NCI-H510A treated with DMSO at 0.1 percent for 48 hours (cell line): ENCODE results near the gene MAP3K21.

Experiments
- DNase-seq: peaks from one replicate; lab custom pipeline; 2025; lab: John Stamatoyannopoulos, UW

MAP3K21 gene

DNA sequence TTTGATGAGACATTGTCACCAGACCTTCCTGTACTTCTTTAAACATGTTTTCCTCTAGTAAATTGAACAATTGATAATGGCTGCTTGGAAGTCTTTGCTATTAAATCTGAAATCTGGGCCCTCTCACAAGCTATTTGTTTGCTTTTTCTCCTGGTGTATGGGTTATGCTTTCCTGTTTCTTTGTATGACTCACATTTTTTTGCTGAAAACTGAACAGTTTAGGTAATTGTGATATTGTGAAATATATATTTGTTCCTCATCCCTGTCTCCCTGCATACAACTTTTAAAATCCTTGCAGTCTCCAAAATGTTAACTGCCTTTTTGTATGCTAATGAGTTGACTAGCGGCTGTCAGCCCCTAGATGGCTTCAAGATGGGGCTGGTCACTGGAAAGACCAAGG is 61.6 kb downstream of the MAP3K21 start:
- DNase-seq: no peak

DNA sequence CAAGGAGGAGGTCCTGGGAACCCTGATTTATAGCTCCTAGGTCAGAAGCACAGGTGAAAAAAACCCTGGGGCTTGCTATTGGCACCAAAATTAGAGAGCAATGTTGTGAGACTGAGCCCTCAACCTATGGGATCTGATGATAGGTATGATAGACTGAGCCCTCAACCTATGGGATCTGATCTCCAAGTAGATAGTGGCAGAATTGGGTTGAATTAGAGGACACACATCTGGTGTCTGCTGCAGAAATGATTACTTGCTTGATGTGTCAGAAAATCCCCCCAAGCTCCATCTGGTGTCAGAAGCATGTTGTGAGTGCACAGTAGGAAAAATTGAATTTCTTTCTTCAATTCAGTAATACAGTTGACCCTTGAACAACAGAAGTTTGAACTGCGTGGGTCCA is 62.4 kb downstream of the MAP3K21 start:
- DNase-seq: no peak

DNA sequence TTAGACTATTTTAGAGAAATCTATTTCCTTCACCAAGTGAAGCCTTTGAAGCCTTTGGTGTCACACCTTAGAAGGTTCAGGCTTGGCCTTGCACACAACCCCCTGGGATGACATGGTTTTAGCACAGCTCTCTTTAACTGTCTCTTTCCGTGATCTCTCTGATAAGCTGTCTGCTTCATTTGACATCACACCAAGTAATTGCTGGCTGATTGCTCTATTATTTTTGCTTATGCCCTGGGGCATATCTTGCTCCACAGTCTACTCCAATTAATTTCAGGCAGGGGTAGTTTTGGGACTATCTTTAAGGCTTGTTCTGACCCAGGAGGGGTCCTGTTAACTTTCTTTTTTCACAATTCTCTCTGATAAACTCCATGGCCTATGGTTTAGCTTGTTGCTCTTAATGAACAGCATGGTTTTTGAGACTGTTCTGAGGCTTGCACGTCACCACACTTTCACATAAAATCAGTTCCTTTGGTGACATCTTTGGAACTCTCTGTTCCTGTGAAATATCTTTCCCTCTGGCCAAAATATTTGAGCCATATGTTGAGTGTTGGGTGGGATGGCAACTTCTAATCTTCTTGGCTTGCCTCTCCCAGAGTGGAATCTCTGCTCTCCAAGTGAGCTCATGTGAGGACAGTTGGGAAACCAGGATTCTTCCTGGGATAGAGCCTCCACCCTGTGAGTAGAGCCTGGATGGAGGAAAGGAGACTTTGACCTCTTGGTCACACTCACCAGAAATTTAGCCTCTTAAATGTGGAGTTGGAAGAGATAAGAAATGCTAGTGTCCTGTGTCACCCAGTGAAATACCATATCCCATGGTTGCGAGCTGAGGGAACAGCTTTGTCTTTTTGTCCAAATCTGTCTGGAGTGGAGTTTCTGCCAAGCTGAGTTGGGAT is 63.6 kb downstream of the MAP3K21 start:
- DNase-seq: no peak

DNA sequence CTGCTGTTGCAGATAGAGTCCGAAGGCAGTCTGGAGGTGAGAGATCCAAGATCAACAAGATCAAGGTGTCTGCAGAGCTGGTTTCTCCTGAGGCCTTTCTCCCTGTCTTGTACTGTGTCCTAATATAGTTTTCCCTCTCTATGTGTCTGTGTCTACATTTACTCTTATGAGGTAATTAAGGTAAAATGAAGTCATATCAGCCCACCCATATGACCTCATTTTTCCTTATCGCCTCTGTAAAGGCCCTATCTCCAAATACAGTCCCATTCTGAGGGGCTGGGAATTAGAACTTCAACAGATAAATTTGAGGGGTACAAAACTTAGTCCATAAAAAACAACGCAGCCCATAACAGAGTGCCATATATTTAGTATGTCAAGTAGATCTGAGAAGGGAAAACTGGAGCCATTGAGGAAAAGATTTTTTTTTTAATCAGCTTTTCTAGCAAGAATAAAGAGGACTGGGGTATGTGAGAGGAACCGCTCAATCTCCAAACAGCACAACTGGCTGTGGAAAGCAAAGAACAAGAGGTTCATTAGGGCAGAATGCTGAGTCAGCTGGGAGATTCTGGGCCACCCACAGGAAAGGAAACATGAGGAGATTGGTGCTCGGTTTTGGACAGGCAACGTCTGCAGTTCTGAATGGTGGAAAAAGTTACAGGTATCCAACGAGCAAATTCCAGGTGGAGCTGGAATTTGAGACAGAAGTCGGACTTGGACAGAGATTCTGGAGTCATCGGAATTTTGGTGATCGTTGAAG is 65.7 kb downstream of the MAP3K21 start:
- no peak for DNase-seq

DNA sequence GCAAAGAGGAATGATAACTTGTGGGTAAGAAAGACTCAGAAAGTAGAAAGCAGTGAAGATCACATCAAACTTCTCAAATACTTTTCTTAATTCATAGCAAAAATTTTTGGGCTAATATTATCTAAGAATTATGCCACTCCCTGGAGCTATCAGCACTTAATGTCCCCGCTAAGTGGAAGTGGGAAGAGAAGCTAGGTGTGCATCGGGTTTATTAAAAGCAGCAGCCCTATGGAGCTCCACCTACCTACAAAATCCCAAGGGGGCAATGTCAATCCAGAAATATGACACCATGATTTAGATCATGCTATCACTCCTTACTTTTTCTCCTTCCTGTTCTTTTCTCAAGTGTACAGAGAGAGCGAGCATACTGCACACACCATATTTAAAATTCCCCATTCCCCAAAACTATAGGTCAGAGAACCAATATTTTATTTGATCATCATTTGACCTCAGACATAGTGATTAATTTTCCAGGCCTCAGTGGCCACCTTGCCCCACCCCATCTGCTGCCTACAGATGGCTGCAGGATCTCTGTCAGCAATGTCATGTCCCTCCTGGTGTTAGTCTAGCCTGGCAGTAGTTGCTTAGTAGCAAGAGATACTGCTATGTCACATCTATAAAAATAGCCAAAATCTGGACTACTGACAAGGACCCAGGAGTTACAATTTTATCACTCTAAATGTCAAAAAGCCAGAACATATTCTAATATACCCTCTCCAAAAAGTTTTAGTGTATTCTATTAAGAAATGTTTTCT is 66.6 kb downstream of the MAP3K21 start:
- DNase-seq: peak; percentile 11

DNA sequence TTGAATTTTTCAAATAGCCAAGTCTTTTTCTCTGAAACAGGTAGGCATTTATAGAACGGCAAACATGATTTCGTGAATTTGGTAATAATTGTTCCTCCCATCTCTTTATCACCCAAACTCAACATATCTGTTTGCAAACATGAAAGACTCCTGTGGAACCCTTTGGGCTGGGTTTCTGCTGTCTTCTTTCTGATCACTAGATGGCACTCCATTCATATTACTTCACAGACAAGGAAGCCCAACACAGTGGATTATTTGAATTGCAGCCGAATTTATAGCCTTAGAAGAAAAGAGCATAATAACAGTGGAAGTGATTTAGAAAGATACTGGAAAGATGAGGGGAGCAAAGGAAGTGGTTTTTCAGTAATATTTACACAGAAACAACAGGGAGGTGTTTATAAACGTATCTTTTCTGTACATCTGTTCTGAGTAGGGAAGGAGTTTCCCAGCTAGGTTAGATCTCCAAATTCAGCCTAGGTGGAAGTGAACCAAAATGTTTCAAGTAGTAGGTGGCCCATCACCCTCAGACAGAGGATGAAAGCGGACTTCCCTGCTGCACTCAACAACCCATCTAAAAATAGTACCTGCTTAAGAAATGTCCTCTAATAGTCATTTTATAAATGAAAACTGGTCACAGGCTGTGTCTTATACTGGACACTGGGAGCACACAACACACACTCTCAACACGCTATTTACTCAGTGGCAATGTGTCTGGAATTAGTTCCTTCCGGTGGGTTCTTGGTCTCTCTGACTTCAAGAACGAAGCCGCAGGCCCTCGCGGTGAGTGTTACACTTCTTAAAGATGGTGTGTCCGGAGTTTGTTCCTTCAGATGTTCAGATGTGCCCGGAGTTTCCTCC is 67.6 kb downstream of the MAP3K21 start:
- peak; percentile 87 for DNase-seq

DNA sequence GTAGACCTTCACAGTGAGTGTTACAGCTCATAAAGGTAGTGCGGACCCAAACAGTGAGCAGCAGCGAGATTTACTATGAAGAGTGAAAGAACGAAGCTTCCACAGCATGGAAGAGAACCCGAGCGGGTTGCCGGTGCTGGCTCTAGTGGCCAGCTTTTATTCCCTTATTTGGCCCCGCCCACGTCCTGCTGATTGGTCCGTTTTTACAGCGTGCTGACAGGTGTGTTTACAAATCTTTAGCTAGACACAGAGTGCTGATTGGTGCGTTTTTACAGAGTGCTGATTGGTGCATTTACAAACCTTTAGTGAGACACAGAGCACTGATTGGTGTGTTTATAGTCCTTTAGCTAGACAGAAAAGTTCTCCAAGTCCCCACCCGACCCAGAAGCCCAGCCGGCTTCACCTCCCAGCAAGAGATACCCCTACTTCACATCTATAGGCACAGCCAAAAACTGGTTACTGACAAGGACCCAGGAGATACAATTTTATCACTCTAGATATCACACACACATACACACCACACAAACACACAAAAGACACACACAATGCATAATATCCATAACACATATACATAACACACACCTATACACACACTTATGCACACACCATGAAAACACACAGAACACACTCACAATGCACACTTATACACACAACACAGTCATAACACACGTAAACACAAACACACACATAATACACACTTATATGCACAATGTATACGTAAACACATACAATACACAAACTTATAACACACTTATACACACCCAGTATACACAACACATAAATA is 68.5 kb downstream of the MAP3K21 start:
- DNase-seq: no peak

DNA sequence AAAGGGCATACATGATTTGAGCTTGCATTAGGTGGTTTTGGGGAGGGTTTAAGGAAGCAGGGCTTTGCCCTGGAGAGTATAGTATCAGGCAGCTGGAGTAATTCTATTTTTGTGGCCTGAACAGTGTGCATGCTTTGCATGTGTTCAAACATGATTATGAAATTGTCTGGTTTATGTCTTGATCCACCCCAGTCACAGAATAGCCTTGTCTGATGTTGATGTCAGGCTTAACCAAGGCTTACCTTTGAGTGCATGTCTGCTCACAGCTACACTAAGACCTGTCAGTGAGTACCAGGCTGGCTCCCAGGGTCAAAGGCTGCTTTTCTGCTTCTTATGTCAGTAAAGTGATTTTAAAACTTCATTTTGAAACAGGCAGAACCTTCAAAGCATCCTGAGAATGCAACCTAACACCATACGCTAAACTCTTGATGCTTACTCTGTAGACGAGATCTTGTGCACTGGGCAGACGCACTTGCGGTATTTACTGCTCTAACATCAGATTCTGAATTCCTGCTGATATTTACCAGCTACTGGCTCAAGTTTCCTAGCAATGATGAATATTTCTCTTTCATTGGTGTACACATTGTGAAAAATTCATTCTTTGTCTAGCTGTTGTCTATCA is 78.9 kb downstream of the MAP3K21 start:
- no peak for DNase-seq

DNA sequence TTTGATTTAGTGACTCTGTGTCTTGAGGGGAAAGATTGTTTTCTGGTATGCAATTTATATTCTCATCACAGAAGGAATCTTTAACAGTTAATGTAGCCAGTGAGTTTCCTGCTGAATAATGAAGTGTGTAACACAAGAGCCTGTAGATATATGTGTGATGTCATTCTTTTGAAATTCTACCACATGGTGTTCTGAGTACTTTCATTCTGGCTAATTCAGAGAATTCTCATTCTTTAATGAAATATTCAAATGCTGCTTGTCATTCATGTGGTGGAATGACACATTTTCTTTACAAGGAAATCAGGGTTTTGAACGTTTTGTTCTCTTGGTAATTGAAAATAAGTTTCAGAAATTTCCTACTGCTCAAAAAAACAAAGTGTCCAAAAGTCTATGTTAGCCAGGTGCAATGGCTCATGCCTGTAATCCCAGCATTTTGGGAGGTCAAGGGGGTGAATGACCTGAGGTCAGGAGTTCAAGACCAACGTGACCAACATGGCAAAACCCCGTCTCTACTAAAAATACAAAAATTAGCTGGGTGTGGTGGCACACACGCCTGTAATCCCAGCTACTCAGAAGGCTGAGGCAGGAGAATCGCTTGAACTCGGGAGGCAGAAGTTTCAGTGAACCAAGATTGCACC is 79.6 kb downstream of the MAP3K21 start:
- no peak for DNase-seq

DNA sequence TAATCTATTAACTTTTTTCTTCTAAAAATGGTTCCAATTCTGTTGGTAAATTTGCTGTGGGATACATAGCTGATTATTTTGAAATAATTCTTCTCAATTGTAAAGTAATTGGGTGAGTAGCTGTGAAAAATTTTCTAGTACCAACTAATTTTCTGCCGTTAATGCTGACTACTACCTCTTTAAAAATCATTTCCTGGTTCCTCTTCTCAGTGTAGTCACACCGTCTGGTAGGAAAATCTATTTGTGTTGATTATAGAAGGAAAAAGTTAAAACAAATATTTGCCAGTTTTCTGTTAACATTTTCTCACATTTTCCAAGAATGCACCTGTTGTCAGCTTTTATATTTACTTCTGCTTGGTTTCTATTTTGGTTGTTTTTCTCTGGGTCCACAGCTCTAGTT is 82.0 kb downstream of the MAP3K21 start:
- no peak for DNase-seq

DNA sequence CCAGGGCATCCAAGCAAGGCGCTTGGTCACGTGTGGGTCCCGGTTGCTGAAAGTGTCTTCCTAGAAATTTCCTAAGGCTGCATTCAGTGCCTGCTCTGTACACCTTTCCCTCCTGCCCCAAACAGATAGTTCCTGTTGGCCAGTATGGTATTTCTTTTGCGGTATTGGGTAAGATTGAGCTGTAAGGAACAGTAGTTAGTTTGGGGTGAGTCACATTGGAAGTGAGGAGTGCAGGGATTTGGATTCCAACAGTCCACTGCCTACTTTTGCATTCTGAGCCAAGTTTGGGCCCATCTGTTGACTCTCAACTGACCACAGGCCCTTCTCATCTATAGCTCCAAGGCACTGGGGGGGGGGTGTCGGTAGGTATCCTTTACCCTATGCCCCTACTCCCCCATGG is 83.4 kb downstream of the MAP3K21 start:
- no peak for DNase-seq

DNA sequence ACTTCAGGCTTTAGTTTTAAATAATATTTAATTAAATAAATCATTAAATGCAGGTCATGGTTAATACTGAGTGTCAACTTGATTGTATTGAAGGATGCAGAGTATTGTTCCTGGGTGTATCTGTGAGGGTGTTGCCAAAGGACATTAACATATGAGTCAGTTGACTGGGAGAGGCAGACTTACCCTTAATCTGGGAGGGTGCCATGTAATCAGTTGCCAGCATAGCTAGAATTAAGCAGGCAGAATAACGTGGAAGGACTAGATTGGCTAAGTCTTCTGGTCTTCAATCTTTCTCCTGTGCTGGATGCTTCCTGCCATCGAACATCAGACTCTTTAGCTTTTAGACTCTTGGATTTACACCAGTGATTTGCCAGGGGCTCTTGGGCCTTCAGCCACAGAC is 85.3 kb downstream of the MAP3K21 start:
- no peak for DNase-seq

DNA sequence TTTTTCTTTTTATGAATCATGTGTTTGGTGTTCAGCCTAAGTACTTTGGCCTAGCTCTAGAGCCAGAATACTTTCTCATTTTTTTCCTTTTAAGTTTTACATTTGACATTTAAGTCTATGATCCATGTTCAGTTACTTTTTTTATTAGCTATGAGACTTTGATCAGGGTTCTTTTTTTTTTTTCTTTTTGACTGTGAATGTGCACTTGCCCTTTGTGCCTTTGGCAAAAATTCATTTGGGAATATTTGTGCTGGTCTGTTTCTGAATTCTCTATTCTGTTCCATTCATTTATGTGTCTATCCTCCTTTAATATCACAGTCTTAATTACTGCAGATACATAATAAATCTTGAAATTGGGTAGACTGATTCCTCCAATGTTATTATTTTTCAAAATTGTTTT is 93.8 kb downstream of the MAP3K21 start:
- DNase-seq: no peak

DNA sequence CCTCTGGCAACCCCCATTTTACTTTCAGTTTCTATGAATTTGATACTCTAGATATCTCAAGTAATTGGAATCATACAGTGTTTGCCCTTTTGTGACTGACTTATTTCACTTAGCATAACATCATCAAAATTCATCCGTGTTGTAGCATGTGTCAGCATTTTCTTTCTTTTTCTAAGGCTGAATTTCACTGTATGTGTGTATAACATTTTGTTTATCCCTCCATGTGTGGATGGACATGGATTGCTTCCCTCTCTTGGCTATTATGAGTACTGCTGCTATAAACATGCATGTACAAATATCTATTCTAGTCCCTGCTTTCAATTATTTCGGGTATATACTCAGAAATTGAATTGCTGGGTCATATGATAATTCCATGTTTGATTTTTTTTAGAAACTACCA is 97.3 kb downstream of the MAP3K21 start:
- no peak for DNase-seq

DNA sequence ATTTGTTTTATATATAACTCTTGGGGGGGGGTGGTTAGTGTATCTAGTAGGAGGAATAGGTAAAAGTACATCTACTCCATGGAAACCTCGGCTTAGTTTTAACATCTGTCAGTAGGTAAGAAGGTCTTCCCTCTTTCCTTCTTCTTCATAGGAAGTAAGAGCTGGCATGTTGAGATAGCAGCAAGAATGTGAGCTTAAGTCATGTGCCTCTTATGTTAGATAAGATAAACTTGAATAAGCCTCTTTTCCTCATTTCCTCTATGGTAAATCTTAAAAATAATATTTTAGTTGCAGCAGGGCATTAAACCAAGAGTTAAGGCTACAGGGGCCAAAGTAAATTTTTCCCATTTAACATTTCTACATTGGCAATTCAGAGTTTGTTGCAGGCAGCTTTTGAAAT is 100.4 kb downstream of the MAP3K21 start:
- DNase-seq: no peak

DNA sequence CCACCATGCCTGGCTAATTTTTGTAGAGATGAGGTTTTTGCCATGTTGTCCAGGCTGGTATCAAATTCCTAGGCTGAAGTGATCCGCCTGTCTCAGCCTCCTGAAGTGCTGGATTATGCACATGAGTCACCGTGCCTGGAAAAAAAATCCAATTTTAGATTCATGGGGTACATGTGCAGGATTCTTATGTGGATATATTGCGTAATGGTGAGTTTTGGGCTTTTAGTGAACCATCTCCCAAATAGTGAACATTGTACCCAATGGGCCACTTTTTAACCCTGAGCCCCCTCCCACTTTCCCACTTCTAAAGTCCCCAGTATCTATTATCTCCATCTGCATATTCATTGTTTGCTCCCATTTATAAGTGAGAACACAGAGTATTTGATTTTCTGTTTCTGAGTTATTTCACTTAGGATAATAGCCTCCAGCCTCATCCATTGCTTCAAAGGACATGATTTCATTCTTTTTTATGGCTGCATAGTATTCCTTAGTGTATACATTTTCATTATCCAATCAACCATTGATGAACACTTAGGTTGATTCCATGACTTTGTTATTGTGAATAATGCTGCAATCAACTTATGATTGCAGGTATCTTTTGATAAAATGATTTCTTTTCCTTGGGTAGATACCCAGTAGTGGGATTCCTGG is 104.4 kb downstream of the MAP3K21 start:
- DNase-seq: no peak

DNA sequence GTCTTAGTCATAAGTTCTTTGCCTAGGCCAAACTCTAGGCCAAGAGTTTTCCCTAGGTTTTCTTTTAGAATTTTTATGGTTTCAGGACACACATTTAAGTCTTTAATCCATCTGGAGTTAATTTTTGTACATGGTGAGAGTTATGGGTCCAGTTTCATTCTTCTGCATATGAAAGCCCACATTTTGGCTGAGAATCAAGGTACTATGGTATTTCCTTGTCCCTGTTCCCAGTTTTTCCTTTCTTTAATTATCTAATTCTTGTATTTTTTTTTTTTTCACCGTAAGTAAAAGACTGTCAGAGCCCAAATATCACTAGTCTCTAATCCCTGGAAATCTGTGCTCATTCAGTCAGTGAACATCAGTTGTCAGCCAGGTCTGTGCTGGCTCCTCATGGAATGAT is 105.4 kb downstream of the MAP3K21 start:
- no peak for DNase-seq

DNA sequence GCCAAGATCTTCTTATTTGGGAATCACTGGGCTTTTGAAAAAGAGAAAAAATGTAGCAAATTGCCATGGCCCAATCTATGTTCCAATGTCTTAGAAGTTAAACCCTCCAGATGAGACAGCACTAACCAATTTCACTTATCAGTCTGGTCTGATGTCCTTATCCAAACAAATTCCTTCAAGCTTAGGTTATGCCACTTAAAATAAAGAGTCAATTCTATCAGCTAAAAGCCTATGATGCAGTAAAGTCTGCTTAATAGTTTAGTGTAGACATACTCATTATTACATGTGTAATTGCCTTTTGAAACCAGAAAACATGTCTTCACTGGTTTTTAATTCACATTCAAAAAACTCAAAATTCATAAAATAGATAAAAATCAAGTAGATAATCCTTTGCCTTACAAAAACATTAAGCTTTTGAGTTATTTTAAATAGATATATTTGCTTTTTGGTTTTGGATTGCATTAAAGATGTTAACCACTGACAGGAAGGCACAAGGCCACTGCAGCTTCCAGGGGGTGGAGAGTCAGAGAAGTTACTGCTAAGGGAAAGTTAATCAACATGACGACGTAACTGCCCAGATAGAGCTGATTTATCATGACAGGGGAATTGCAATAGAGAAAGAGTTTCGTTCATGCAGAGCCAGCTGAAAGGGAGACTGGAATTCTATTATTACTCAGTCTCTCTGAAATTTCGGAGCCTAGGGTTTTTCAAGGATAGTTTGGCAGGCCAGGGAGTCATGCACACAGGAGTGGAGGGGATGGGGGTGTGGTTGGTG is 106.1 kb downstream of the MAP3K21 start:
- no peak for DNase-seq
